GM23338 (cell line): ENCODE measurements around the gene RNF151. TPM values are rescaled to one million over a fixed set of nuclear protein-coding genes. Genes with fewer than 3 reads are reported as not detected.

Experiments
- ATAC-seq: fragments of 200-7000 bp; cut with Tn5 transposase; 3 replicates; pipeline ENCODE4 v1.9.1; 2020
- DNase-seq: peaks from one replicate; pipeline ENCODE4 v3.0.0-alpha.2; 2015; ENCODE audit warnings: low spot score
- H2AFZ ChIP-seq: fragments of 200-600 bp; sonication (generic); 2 replicates; pipeline ENCODE4 v1.8.0; 2016; ENCODE audit warnings: antibody characterized with exemption, mild to moderate bottlenecking, moderate library complexity
- H3F3A ChIP-seq: fragments of 200-600 bp; sonication (generic); replicated peaks from 2 replicates; pipeline ENCODE4 v1.8.0; 2017; ENCODE audit warnings: antibody characterized with exemption, mixed run types, low read depth
- H3K27ac ChIP-seq: fragments of 200-600 bp; sonication (generic); 2 replicates; pipeline ENCODE4 v1.6.1; 2016; ENCODE audit warnings: low read depth
- H3K27me3 ChIP-seq: fragments of 200-600 bp; sonication (generic); 2 replicates; pipeline ENCODE4 v1.8.0; 2016; ENCODE audit warnings: mild to moderate bottlenecking, mixed run types, moderate library complexity; ENCODE audit not compliant: insufficient read depth
- H3K36me3 ChIP-seq: fragments of 200-600 bp; sonication (generic); 2 replicates; pipeline ENCODE4 v1.8.0; 2016; ENCODE audit warnings: mild to moderate bottlenecking; ENCODE audit not compliant: insufficient read depth
- H3K4me1 ChIP-seq: fragments of 200-600 bp; sonication (generic); 2 replicates; pipeline ENCODE4 v1.8.0; 2016; ENCODE audit warnings: mild to moderate bottlenecking, moderate library complexity; ENCODE audit not compliant: insufficient read depth
- H3K4me2 ChIP-seq: fragments of 200-600 bp; sonication (generic); 2 replicates; pipeline ENCODE4 v1.7.1; 2017; ENCODE audit warnings: mixed run types
- H3K4me3 ChIP-seq: fragments of 200-600 bp; sonication (generic); 2 replicates; pipeline ENCODE4 v1.6.1; 2016; ENCODE audit warnings: mixed run types
- H3K79me2 ChIP-seq: fragments of 200-600 bp; sonication (generic); replicated peaks from 2 replicates; pipeline ENCODE4 v1.8.0; 2017; ENCODE audit warnings: mild to moderate bottlenecking; ENCODE audit not compliant: insufficient read depth
- H3K9me2 ChIP-seq: fragments of 200-600 bp; sonication (generic); 2 replicates; pipeline ENCODE4 v1.8.0; 2017; ENCODE audit not compliant: insufficient read depth
- H4K20me1 ChIP-seq: fragments of 200-600 bp; sonication (generic); replicated peaks from 2 replicates; pipeline ENCODE4 v1.8.0; 2017; ENCODE audit warnings: mild to moderate bottlenecking; ENCODE audit not compliant: insufficient read depth
- H3K27ac Mint-ChIP-seq: 2 replicates; pipeline ENCODE4 v1.8.0; 2020; ENCODE audit warnings: inconsistent platforms, mild to moderate bottlenecking, moderate library complexity, mixed read lengths
- H3K27me3 Mint-ChIP-seq: 3 replicates; pipeline ENCODE4 v1.8.0; 2022; ENCODE audit warnings: low read depth, mild to moderate bottlenecking, moderate library complexity, mixed read lengths, inconsistent platforms; ENCODE audit not compliant: insufficient read depth, poor library complexity
- H3K36me3 Mint-ChIP-seq: 3 replicates; pipeline ENCODE4 v1.8.0; 2021; ENCODE audit warnings: low read depth, mild to moderate bottlenecking, inconsistent platforms, moderate library complexity, mixed read lengths
- H3K4me1 Mint-ChIP-seq: 3 replicates; pipeline ENCODE4 v1.8.0; 2020; ENCODE audit warnings: mild to moderate bottlenecking, inconsistent platforms, mixed read lengths
- H3K4me3 Mint-ChIP-seq: 3 replicates; pipeline ENCODE4 v1.8.0; 2021; ENCODE audit warnings: moderate library complexity, mild to moderate bottlenecking, inconsistent platforms, mixed read lengths
- H3K9me3 Mint-ChIP-seq: 3 replicates; pipeline ENCODE4 v1.8.0; 2020; ENCODE audit warnings: moderate library complexity, mild to moderate bottlenecking, inconsistent platforms, mixed read lengths
- CREB1 ChIP-seq: fragments of 250-450 bp; sonication (Bioruptor Pico); IDR thresholded peaks from 2 replicates; pipeline ENCODE4 v1.5.0; 2020; ENCODE audit warnings: low read depth, mild to moderate bottlenecking, moderate library complexity
- EZH2 ChIP-seq: fragments of 200-600 bp; sonication (generic); IDR thresholded peaks from one replicate; pipeline ENCODE4 v1.8.0; 2017; ENCODE audit warnings: antibody characterized with exemption, mild to moderate bottlenecking, low read depth; ENCODE audit not compliant: unreplicated experiment
- EZH2phosphoT487 ChIP-seq: fragments of 200-600 bp; sonication (generic); IDR thresholded peaks from one replicate; pipeline ENCODE4 v1.8.1; 2018; ENCODE audit warnings: antibody characterized with exemption; ENCODE audit not compliant: unreplicated experiment
- JUNB ChIP-seq: IDR thresholded peaks from one replicate; pipeline ENCODE4 v1.6.1; 2016; ENCODE audit warnings: antibody characterized with exemption; ENCODE audit not compliant: unreplicated experiment
- STAT1 ChIP-seq: IDR thresholded peaks from one replicate; pipeline ENCODE4 v1.6.1; 2016; ENCODE audit warnings: antibody characterized with exemption; ENCODE audit not compliant: unreplicated experiment
- ZNF114 ChIP-seq: fragments of 250-450 bp; sonication (Bioruptor Pico); IDR thresholded peaks from 2 replicates; pipeline ENCODE4 v1.5.0; 2020; ENCODE audit warnings: mild to moderate bottlenecking, moderate library complexity
- ZNF331 ChIP-seq: fragments of 250-450 bp; sonication (Bioruptor Pico); IDR thresholded peaks from 2 replicates; pipeline ENCODE4 v1.5.0; 2020; ENCODE audit warnings: low read depth, mild to moderate bottlenecking, moderate library complexity
- polyA plus RNA-seq: library from polyadenylated mRNA; unstranded; fragments of >200 nt; fragmentation: Nextera tagmentation; extraction: Ambion mirVana; gene quantifications from 2 replicates; pipeline ENCODE4 v1.2.1, GENCODE V29; 2016
- total RNA-seq: library from RNA; depleted of rRNA; stranded (reverse); fragments of >200 nt; shearing (Covaris generic); gene quantifications from 2 replicates; pipeline ENCODE4 v1.2.3, GENCODE V29; 2014
- TF ChIP-seq, protein P1 (sequence below): IDR thresholded peaks from one replicate; pipeline ENCODE4 v1.6.1; 2018; ENCODE audit warnings: antibody characterized with exemption; ENCODE audit not compliant: unreplicated experiment
- TF ChIP-seq, protein P2 (sequence below): IDR thresholded peaks from 2 replicates; pipeline ENCODE4 v1.6.1; 2016; ENCODE audit warnings: antibody characterized with exemption
- TF ChIP-seq, protein P3 (sequence below): fragments of 250-450 bp; sonication (Bioruptor Pico); IDR thresholded peaks from 2 replicates; pipeline ENCODE4 v1.5.0; 2020; ENCODE audit warnings: mild to moderate bottlenecking, moderate library complexity
- TF ChIP-seq, protein P4 (sequence below), 2 experiments: fragments of 200-600 bp in 1 of 2; sonication (generic) in 1 of 2; conservative IDR thresholded peaks; 2 replicates each; pipeline versions ENCODE4 v1.5.1 to v1.6.1; 2016 to 2017; ENCODE audit warnings: antibody characterized with exemption in 2 of 2, low read depth in 2 of 2, mild to moderate bottlenecking in 2 of 2, moderate library complexity in 1 of 2

The RNF151 gene
- total and polyA plus RNA-seq, 2 experiments from 2014 or later, result not detected

DNA sequence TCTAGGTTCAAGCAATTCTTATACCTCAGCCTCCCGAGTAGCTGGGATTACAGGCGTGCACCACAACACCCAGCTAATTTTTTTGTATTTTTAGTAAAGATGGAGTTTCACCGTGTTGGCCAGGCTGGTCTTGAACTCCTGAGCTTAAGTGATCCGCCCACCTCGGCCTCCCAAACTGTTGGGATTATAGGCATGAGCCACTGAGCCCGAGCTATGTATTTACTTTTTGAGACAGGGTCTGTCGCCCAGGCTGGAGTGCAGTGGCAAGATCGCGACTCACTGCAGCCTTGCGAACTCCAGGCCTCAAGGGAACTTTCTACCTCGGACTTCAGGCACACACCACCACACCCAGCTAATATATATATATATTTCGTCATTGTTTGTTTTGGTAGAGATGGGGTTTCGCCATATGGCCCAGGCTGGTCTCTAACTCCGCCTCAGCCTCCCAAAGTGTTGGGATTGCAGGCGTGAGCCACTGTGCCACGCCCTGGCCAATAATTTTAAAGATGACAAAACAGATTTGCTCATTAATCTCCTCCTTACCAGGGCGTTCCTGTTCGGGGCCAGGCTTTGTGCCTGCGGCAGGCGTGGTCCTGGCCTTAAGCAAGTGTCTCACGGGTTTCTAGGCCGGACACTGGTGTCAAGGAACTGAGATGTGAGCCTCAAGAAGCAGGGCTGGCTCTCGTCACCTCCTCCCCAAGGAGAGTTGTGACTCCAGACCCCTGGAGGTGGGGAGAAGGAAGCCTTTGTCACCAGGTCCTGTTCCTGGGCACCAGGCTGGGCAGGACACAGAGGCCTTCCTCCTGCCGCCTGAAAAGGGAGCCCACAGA lies 48.7 kb downstream of the RNF151 start:
- Mint-ChIP-seq H3K4me3 (no peak overlapping the region), H3K27ac (no peak overlapping the region), H3K9me3 (no peaks in the 10 kb centered on the region), H3K27me3 (peaks cover 26% of the 10 kb centered on the region), H3K4me1 (peaks cover 1% of the 10 kb centered on the region; the same call in 1 of the 3 replicates), H3K36me3 (no peaks in the 10 kb centered on the region)
- DNase-seq (no peak), ATAC-seq (no peak)
- Histone ChIP-seq H2AFZ (no peak overlapping the region), H3K36me3 (no peaks in the 10 kb centered on the region), H3K27ac (no peak overlapping the region), H3F3A (peaks cover 6% of the 10 kb centered on the region), H3K27me3 (peaks cover 26% of the 10 kb centered on the region), H3K9me2 (no peaks in the 10 kb centered on the region), H3K79me2 (no peaks in the 10 kb centered on the region), H3K4me2 (no peak overlapping the region), H3K4me3 (no peak overlapping the region), H3K4me1 (peaks cover 2% of the 10 kb centered on the region; the same call in 1 of the 2 replicates), H4K20me1 (no peaks in the 10 kb centered on the region; the same call in 1 of the 2 replicates)
- TF ChIP-seq JUNB, result no peak
- TF ChIP-seq, protein P1, sequence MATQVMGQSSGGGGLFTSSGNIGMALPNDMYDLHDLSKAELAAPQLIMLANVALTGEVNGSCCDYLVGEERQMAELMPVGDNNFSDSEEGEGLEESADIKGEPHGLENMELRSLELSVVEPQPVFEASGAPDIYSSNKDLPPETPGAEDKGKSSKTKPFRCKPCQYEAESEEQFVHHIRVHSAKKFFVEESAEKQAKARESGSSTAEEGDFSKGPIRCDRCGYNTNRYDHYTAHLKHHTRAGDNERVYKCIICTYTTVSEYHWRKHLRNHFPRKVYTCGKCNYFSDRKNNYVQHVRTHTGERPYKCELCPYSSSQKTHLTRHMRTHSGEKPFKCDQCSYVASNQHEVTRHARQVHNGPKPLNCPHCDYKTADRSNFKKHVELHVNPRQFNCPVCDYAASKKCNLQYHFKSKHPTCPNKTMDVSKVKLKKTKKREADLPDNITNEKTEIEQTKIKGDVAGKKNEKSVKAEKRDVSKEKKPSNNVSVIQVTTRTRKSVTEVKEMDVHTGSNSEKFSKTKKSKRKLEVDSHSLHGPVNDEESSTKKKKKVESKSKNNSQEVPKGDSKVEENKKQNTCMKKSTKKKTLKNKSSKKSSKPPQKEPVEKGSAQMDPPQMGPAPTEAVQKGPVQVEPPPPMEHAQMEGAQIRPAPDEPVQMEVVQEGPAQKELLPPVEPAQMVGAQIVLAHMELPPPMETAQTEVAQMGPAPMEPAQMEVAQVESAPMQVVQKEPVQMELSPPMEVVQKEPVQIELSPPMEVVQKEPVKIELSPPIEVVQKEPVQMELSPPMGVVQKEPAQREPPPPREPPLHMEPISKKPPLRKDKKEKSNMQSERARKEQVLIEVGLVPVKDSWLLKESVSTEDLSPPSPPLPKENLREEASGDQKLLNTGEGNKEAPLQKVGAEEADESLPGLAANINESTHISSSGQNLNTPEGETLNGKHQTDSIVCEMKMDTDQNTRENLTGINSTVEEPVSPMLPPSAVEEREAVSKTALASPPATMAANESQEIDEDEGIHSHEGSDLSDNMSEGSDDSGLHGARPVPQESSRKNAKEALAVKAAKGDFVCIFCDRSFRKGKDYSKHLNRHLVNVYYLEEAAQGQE, result no peak
- TF ChIP-seq, protein P2, sequence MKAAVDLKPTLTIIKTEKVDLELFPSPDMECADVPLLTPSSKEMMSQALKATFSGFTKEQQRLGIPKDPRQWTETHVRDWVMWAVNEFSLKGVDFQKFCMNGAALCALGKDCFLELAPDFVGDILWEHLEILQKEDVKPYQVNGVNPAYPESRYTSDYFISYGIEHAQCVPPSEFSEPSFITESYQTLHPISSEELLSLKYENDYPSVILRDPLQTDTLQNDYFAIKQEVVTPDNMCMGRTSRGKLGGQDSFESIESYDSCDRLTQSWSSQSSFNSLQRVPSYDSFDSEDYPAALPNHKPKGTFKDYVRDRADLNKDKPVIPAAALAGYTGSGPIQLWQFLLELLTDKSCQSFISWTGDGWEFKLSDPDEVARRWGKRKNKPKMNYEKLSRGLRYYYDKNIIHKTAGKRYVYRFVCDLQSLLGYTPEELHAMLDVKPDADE, result no peak
- TF ChIP-seq ZNF331 (CRISPR knock-in tag), result no peak
- no peak for TF ChIP-seq EZH2phosphoT487
- no peak for TF ChIP-seq STAT1
- TF ChIP-seq CREB1 (CRISPR knock-in tag), result no peak
- no peak for TF ChIP-seq EZH2
- TF ChIP-seq, protein P3, sequence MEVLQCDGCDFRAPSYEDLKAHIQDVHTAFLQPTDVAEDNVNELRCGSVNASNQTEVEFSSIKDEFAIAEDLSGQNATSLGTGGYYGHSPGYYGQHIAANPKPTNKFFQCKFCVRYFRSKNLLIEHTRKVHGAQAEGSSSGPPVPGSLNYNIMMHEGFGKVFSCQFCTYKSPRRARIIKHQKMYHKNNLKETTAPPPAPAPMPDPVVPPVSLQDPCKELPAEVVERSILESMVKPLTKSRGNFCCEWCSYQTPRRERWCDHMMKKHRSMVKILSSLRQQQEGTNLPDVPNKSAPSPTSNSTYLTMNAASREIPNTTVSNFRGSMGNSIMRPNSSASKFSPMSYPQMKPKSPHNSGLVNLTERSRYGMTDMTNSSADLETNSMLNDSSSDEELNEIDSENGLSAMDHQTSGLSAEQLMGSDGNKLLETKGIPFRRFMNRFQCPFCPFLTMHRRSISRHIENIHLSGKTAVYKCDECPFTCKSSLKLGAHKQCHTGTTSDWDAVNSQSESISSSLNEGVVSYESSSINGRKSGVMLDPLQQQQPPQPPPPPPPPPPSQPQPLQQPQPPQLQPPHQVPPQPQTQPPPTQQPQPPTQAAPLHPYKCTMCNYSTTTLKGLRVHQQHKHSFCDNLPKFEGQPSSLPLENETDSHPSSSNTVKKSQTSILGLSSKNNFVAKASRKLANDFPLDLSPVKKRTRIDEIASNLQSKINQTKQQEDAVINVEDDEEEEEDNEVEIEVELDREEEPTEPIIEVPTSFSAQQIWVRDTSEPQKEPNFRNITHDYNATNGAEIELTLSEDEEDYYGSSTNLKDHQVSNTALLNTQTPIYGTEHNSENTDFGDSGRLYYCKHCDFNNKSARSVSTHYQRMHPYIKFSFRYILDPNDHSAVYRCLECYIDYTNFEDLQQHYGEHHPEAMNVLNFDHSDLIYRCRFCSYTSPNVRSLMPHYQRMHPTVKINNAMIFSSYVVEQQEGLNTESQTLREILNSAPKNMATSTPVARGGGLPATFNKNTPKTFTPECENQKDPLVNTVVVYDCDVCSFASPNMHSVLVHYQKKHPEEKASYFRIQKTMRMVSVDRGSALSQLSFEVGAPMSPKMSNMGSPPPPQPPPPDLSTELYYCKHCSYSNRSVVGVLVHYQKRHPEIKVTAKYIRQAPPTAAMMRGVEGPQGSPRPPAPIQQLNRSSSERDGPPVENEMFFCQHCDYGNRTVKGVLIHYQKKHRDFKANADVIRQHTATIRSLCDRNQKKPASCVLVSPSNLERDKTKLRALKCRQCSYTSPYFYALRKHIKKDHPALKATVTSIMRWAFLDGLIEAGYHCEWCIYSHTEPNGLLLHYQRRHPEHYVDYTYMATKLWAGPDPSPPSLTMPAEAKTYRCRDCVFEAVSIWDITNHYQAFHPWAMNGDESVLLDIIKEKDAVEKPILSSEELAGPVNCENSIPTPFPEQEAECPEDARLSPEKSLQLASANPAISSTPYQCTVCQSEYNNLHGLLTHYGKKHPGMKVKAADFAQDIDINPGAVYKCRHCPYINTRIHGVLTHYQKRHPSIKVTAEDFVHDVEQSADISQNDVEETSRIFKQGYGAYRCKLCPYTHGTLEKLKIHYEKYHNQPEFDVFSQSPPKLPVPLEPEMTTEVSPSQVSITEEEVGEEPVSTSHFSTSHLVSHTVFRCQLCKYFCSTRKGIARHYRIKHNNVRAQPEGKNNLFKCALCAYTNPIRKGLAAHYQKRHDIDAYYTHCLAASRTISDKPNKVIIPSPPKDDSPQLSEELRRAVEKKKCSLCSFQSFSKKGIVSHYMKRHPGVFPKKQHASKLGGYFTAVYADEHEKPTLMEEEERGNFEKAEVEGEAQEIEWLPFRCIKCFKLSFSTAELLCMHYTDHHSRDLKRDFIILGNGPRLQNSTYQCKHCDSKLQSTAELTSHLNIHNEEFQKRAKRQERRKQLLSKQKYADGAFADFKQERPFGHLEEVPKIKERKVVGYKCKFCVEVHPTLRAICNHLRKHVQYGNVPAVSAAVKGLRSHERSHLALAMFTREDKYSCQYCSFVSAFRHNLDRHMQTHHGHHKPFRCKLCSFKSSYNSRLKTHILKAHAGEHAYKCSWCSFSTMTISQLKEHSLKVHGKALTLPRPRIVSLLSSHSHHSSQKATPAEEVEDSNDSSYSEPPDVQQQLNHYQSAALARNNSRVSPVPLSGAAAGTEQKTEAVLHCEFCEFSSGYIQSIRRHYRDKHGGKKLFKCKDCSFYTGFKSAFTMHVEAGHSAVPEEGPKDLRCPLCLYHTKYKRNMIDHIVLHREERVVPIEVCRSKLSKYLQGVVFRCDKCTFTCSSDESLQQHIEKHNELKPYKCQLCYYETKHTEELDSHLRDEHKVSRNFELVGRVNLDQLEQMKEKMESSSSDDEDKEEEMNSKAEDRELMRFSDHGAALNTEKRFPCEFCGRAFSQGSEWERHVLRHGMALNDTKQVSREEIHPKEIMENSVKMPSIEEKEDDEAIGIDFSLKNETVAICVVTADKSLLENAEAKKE (CRISPR knock-in tag), result no peak
- TF ChIP-seq, protein P4, sequence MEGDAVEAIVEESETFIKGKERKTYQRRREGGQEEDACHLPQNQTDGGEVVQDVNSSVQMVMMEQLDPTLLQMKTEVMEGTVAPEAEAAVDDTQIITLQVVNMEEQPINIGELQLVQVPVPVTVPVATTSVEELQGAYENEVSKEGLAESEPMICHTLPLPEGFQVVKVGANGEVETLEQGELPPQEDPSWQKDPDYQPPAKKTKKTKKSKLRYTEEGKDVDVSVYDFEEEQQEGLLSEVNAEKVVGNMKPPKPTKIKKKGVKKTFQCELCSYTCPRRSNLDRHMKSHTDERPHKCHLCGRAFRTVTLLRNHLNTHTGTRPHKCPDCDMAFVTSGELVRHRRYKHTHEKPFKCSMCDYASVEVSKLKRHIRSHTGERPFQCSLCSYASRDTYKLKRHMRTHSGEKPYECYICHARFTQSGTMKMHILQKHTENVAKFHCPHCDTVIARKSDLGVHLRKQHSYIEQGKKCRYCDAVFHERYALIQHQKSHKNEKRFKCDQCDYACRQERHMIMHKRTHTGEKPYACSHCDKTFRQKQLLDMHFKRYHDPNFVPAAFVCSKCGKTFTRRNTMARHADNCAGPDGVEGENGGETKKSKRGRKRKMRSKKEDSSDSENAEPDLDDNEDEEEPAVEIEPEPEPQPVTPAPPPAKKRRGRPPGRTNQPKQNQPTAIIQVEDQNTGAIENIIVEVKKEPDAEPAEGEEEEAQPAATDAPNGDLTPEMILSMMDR (conservative IDR thresholded peaks at IDR 0.05; ENCODE audit: low read depth in 2 of 2), result no peak
- TF ChIP-seq ZNF114 (CRISPR knock-in tag), result no peak
